HG02763 (cell line): ENCODE results near the gene PHF21A.

Experiments
- ATAC-seq: cut with Tn5 transposase; IDR thresholded peaks from one replicate; pipeline ENCODE4 v1.9.1; 2021; ENCODE audit warnings: mild to moderate bottlenecking, moderate library complexity; ENCODE audit not compliant: unreplicated experiment

The PHF21A gene

DNA sequence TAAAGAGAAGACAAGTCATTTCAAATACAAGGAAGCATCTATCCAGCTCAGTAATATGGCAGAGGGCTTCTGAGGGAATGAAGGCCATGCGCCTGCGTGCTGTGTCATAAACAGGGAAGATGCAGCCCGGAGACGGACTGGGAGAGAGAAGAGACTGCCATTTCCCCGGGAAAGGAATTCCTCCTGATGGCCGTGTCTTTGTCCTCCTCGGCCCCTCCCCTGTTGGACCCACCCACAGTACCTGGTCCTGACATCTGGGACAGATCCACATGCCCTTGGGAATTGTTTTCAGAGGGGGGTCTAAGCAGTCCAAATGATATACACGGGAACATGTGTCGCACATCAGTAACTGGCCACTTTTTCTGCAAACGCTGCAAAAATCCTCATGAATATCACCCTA is 183.3 kb downstream of the PHF21A start:
- no peak for ATAC-seq

GRCh38 chr11:45936511-45937054 is 184.7 kb downstream of the PHF21A start:
- ATAC-seq: no peak

DNA sequence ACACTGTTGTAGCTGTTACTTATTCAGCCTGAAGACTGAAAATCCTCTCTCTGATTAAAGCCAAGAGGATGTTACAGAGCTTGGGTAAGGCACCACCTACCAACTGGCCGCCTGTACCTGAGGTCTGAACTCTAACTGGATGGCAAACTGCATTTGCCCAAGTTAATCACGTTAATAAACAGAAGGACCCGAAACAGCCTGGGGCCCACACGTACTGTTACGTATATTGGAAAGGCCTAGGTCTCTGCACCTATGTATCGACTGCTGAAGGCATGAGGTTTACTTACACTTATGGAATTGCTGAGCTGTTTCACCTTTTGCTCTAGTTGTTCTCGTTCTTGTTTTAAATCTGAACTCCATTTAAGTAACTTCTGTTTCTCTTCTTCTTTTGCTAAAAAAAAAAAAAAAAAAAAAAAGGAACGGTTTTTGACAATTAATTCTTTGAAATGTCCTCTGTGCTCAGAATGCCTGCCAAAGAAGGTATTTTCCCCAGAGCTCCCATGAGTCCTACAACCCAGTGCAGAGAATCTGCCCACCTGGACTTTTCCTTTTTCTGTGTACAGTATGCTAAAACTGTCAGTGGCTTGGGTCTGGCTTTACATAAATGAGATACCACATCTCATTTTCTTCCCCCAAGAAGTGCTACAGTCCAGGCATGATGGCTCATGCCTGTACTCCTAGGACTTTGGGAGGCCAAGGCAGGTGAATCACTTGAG is 185.7 kb downstream of the PHF21A start:
- ATAC-seq: no peak

DNA sequence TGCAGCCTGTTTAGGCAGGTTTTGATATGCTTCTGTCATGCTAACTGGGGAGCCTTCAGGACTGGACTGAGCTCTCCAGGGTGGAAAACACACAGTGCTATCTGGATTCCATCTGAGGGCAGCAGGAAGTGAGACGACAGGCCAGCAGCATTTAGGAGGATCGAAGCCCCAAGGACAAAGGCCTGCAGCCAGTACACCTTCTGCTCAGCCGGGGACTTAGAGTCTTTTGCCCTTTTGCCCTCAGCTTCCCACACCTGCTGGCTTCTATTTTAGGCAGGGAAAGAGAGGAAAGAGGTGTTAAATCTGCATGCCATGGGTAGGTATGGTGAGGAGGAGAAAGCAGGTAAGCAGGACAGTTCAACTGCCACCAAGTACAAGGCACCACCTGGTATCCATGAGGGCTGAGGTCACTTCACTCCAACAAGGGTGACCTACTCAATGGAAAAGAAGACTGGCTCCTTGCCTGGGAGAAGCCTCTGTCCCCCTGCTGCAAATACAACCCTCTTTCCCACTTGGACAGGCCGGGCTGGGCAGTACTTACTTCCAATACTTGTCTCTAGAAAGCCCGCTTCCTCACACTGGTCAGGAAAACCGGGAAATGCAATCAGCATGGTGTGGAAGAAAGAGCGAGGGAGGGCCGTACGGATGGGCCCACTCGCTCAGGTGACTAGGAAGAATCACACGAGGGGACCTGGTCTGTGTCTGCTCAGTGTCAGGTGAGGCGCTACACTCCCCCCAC is 186.5 kb downstream of the PHF21A start:
- no peak for ATAC-seq

GRCh38 chr11:45933846-45934579 is 187.2 kb downstream of the PHF21A start:
- no peak for ATAC-seq

DNA sequence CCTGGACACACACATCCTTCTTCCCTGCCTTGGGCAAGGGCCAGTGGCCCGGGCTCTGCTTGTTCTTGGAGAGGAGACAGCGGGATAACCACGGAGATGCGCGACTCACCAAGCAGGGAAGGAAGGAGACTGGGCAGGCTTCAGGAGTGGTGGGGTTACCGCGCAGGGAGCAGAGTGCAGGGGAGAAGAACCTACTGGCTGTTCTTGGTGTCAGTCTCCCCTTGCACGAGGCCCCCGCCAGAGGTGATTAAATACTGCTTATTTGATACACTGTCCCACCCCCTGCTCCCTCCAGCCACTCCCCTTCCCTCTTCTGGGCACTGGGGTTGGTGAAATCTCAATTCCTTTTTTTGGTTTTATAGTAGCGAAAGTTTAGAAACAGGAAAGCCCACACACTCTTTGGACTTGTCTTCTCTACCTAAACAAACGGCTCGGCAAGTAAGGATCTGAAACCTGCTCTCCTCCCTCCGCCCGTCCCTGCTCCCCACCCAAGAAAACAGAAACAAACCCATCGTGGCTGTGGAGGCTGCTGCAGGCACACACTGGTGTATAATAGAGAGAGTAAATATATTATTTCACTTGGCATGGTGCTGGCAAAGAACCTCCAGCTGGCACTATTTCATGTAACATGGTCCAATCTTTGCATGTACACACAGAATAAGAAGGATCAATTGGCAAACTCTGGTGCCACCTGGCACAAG is 188.0 kb downstream of the PHF21A start:
- ATAC-seq: no peak

DNA sequence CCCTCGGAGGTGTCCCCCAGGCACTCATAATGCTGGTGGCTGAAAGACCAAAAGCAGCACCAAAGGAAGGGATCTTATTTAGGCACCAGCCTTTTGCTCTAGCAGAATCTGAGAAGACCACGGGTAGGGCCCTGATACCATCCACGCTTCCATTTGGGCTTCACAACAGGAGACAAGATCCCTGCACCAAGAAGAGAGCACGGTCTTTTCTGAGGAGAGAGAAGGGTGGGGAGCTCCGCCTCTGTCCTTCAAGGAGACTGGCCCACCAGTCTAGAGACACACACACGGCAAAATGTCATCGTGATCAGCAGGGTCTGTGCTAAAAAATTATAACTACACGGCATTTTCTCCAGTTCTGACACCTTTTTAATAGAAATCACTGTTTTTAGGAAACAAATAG is 189.0 kb downstream of the PHF21A start:
- ATAC-seq: no peak

DNA sequence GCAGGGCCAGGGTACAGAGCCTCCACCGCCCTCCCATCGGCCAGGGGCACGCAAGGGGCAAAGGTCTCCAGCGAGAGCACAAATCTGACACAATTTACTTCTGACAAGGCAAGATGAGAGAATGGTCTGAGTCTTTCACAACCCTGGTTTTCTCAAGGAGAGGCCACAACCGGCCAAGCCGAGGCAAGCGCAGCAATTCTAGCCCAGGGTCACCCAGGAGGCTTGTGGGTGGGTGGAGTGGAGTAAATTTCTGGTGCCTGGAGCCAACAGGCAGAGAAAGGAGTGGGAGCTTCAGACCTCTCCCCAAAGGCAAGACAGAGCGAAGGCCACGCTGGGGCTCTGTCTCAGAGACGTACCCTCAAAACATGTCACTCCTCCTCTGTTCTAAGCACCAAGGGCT is 189.5 kb downstream of the PHF21A start:
- no peak for ATAC-seq

DNA sequence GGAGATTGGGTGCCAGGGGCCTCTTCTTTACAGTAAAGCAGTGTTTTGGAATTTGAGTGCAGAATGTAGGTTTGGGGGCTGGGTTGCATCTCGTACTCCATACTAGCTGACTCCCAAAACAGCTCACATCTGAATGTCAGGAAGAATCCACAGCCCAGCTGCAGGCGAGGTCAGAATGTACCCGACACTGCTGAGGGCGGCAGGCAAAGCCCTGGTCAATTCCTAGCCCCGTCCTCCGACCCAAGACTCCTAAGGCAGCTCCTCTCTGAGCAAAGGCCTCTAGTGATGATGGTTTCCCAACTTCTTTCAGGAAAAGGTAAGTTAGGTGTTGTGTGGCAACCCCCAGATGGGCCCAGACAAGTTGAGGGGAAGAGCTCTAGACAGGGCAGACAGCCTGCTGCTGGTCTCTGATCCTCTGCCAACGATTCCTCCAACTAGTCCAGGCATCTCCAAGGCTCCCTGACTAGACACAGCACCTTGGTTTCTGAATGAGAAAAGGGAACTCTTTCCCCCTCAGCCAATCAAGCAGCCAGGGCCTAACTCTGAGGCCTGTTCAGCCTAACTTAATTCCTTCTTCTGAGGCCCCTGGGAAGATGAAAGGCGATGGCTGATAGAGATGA is 190.2 kb downstream of the PHF21A start:
- ATAC-seq: no peak

DNA sequence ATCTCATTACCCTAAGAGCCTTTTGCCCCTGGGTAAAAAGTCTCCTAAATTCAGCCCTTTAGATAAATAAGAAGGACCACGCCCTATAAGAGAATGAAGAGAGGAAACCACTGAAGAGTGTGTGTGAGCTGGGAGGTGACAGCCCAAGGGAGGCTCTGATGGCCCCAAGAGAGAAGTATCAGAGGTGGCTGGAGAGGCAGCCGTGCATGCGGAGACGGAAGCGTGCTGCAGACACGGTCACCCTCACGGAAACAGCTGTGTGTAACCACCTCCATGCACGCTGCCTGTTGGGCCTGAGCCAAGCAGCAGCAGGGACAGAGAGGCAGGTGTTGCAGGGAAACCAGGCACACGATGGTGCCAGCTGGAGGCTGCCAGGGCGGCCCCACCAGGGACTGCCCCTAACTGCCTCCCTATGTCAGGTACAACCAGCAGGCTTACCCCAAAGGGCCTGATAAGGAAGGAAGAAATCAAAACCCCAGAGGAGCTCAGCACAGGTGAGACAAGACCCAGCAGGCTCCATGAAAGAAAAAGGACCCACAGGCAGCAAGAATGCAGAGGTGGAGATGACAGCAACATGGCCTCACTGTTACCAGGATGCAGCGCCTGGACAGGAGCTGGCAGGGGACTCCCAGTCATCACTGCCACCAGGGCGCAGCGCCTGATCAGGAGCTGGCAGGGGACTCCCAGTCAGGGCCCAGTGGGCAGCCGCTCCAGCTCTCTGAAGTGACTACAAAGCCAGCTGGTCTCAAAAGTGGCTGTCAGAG is 191.0 kb downstream of the PHF21A start:
- peak; percentile 87 for ATAC-seq

DNA sequence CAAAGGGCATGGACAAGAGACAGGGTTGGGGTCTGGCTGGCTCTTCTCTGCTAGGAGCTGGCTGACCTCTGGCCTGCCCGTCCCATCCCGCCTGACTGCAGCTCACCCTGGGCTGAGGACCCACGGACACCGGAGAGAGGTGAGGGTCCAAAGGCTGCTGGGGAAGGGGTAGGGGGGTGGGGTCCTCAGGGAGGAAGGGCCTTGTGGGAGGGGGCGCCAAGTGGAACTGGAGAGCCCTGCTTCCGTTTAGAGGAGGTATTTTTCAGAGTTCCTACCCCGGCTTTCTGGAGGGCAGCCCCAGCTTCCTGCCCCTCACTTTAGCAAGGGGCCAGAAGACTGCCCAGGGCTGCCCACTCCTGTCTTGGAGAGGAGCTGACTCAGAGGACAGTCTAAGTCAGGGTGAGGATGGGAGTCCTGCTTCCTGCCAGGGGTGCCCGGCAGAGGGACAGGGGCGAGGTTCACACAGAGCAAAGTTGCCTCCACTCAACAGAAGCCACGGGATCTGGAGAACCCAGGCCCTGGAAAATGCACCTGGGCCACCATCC is 191.7 kb downstream of the PHF21A start:
- ATAC-seq: peak; percentile 8

DNA sequence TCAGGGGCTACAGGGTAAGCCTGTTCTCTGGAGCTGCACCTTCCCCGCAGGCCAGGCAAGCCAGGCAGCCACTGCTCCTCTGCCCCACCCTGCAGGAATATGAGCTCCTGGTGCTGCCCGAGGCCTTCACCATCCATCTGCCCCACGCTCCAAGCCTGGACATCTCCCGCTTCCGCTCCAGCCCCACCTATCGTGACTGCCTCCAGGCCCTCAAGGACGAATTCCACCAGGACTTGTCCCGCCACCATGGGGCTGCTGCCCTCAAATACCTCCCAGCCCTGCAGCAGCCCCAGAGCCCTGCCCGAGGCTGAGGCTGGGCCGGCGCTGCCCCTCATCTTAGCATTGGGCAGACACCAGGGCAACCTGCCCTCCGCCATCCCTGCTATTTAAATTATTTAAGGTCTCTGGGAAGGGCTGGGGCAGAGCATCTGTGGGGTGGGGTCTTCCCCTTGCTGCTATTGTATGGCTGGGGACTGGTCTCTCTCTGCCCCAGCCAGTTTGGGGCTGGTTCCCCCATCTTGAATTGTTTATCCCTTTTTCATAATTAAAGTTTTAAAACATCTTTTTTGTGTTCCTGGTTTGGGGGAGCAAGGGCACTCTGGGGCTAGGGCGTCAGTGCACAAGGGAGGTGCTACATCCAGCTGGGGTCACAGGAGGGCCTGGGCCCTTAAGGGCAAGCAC is 192.6 kb downstream of the PHF21A start:
- no peak for ATAC-seq

- no peak for ATAC-seq
Observed at GRCh38 chr11:45927684-45928413, 193.4 kb downstream of the PHF21A start.

DNA sequence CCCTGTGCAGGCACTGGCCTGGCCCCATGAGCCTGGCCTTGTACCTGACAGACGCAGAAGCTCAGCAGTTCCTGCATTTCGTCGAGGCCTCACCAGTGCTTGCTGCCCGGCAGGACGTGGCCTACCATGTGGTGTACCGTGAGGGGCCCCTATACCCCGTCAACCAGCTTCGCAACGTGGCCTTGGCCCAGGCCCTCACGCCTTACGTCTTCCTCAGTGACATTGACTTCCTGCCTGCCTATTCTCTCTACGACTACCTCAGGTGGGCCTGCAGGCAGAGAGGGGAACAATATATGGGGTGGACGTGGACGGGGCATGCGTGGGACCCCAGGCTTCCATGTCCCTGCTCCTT is 193.9 kb downstream of the PHF21A start:
- no peak for ATAC-seq

DNA sequence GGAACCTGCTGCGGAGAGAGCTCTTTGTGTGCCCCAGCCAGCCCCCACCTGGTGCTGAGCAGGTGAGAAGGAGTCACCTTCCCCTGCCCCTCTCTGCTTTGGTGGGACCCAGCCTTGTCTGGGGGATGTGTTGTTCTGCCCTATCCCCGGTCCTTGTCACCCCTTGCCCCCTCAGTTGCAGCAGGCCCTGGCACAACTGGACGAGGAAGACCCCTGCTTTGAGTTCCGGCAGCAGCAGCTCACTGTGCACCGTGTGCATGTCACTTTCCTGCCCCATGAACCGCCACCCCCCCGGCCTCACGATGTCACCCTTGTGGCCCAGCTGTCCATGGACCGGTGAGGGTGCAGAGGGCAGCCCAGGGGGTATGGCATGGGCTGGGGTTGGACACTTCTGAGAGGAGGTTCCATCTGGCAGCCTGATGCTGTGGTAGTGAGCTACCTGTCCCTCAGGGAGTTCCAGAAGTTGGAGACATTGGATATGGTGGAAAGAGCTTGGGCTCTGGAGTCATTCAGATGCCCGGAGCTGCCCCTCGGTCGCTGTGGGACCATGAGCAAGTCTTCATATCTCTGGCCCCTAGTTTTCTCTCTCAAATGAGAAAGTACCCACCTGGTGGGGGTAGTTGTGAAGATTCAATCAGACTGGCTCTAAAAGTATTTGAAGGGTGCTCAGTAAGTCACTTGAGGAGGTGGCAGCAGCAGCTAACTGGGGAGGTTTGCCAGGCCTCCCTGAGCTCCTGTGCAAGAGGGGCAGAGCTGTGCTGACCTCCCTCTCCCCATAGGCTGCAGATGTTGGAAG is 194.5 kb downstream of the PHF21A start:
- no peak for ATAC-seq

DNA sequence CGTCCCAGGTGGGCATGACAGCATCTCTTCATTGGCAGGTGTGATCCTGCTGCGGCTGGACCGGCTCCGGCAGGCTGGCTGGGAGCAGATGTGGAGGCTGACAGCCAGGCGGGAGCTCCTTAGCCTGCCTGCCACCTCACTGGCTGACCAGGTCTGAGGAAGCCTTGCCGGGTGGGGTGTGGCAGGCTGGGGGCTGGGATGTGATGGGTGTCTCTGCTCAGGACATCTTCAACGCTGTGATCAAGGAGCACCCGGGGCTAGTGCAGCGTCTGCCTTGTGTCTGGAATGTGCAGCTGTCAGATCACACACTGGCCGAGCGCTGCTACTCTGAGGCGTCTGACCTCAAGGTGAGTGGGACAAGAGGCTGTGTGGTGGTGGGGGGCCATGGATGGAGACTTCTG is 195.3 kb downstream of the PHF21A start:
- no peak for ATAC-seq

DNA sequence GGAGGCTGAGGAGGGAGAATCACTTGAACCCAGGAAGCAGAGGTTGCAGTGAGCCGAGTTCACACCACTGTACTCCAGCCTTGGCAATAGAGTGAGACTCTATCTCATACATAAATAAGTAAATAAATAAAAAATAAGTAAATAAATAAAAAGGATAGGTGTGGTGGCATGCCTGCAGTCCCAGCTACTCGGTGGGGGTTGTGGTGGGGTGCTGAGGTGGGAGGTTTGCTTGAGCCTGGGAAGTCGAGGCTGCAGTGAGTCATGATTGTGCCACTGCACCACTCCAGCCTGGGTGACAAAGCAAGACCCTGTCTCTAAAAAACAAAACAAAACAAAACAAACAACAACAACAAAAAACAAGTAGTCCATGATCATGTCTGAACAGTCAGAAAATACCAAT is 195.7 kb downstream of the PHF21A start:
- no peak for ATAC-seq

- no peak for ATAC-seq
Observed at GRCh38 chr11:45924927-45925326, 196.3 kb downstream of the PHF21A start.
